Upper lobe of left lung (tissue), 6 donors: ENCODE measurements around the gene VAPB. TPM values are rescaled to one million over a fixed set of nuclear protein-coding genes. Genes with fewer than 3 reads are reported as not detected.

Experiments used
- ATAC-seq, 2 donors: fragments of 200-7000 bp; cut with Tn5 transposase; one replicate each; pipeline ENCODE4 v1.9.1; 2022; ENCODE audit warnings: mild to moderate bottlenecking in 2 of 2, moderate library complexity in 2 of 2; ENCODE audit not compliant: low FRiP score in 2 of 2
- DNase-seq, 2 donors: peaks; one replicate each; pipeline ENCODE4 v3.0.0-alpha.2; 2019 to 2020
- H3K27ac ChIP-seq, 4 donors: fragments of 200-600 bp; sonication (generic); one replicate each; pipeline ENCODE4 v1.5.1; 2016 to 2019
- H3K27me3 ChIP-seq, 4 donors: fragments of 200-600 bp; sonication (generic); one replicate each; pipeline ENCODE4 v1.5.1; 2017 to 2019
- H3K36me3 ChIP-seq, 4 donors: fragments of 200-600 bp; sonication (generic); one replicate each; pipeline ENCODE4 v1.5.1; 2016 to 2019
- H3K4me1 ChIP-seq, 4 donors: fragments of 200-600 bp; sonication (generic); one replicate each; pipeline ENCODE4 v1.5.1; 2018 to 2019
- H3K4me3 ChIP-seq, 4 donors: fragments of 200-600 bp; sonication (generic); one replicate each; pipeline ENCODE4 v1.5.1; 2017 to 2019; ENCODE audit warnings: mild to moderate bottlenecking in 2 of 4, moderate library complexity in 1 of 4
- H3K9me3 ChIP-seq, 4 donors: fragments of 200-600 bp; sonication (generic); one replicate each; pipeline ENCODE4 v1.5.1; 2018 to 2019
- EP300 ChIP-seq, 4 donors: sonication (generic); formaldehyde crosslinking; IDR thresholded peaks; one replicate each; pipeline ENCODE4 v1.5.1; 2017; ENCODE audit warnings: antibody characterized with exemption in 4 of 4, control low read depth in 2 of 4
- POLR2A ChIP-seq, 4 donors: fragments of 450-650 bp; IDR thresholded peaks; one replicate each; pipeline ENCODE4 v1.5.1; 2016 to 2017; ENCODE audit warnings: antibody characterized with exemption in 4 of 4, mild to moderate bottlenecking in 2 of 4
- POLR2AphosphoS5 ChIP-seq, 2 donors: sonication (generic); formaldehyde crosslinking; IDR thresholded peaks; one replicate each; pipeline ENCODE4 v1.5.1; 2017; ENCODE audit warnings: antibody characterized with exemption in 2 of 2
- WGBS, 2 donors: methylation state at CpG; one replicate each; pipeline ENCODE4 v1.1.5; 2017 to 2018; 5-methylcytosine and 5-hydroxymethylcytosine counted together
- total RNA-seq, 6 donors: library from RNA; depleted of rRNA in 4 of 6; stranded (reverse); fragments of >200 nt in 4 of 6; gene quantifications; one replicate each; pipeline versions ENCODE4 v1.1.0 to v1.2.1, GENCODE V29; 2016 to 2021
- TF ChIP-seq, protein P1 (sequence below), 6 experiments: fragments of 450-650 bp in 4 of 6; fragments of 200-600 bp in 2 of 6; sonication (generic) in 2 of 6; IDR thresholded peaks; one replicate each; pipeline ENCODE4 v1.5.1; 2016 to 2019; ENCODE audit warnings: antibody characterized with exemption in 6 of 6
- donor health status: DM: no; HTN: no; CAD: no; lungs with moderate emphysema.
- donor health status: DM: no; HTN: yes; CAD: no; lungs with severe emphysema.

VAPB gene
- total RNA-seq, 6 donors from 2014 or later = 13.8 to 48.2 (median 33.7) TPM

GRCh38 chr20:58483051-58483450, 94.0 kb downstream of the VAPB start:
- Histone ChIP-seq H3K36me3 (no peaks in the 10 kb centered on the region), H3K27me3 (no peaks in the 10 kb centered on the region), H3K4me3 (no peak overlapping the region), H3K4me1 (no peaks in the 10 kb centered on the region), H3K27ac (no peak overlapping the region), H3K9me3 (peaks cover 16 to 26% (median 18%) of the 10 kb centered on the region in 4 donors)
- no peak for TF ChIP-seq POLR2A (IDR thresholded peaks at IDR 0.05)
- TF ChIP-seq POLR2AphosphoS5 (IDR thresholded peaks at IDR 0.05) = no peak
- TF ChIP-seq EP300 (IDR thresholded peaks at IDR 0.05) = no peak
- TF ChIP-seq, protein P1, sequence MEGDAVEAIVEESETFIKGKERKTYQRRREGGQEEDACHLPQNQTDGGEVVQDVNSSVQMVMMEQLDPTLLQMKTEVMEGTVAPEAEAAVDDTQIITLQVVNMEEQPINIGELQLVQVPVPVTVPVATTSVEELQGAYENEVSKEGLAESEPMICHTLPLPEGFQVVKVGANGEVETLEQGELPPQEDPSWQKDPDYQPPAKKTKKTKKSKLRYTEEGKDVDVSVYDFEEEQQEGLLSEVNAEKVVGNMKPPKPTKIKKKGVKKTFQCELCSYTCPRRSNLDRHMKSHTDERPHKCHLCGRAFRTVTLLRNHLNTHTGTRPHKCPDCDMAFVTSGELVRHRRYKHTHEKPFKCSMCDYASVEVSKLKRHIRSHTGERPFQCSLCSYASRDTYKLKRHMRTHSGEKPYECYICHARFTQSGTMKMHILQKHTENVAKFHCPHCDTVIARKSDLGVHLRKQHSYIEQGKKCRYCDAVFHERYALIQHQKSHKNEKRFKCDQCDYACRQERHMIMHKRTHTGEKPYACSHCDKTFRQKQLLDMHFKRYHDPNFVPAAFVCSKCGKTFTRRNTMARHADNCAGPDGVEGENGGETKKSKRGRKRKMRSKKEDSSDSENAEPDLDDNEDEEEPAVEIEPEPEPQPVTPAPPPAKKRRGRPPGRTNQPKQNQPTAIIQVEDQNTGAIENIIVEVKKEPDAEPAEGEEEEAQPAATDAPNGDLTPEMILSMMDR (IDR thresholded peaks at IDR 0.05) = no peak
- ATAC-seq (no peak), DNase-seq (no peak)
- WGBS, 2 donors = 77 to 79% methylated on average over 5 of the region's 5 CpGs

DNA sequence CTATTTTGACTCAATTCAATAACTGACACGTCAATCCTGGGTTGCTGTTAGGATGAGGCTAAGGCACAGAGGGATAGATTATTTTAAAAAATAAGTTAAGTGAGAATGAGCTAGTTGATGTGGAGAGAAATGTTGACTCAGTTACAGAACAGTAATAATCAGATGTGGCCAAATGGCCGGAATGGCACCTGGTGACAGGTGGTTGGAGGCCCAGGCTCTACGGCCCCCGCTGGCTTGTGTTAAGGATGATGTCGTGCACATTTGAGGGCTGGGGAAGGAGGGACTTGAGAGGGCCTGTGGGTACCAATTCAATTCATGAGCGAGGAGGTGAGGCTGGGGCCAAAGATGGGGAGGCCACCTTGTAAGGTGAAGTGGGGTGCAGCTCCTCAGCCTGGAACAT, 94.4 kb downstream of the VAPB start:
- peaks cover 15 to 22% (median 18%) of the 10 kb centered on the region in 4 donors for H3K9me3 ChIP-seq
- H3K4me3 ChIP-seq = no peak overlapping the region
- DNase-seq (no peak), ATAC-seq (no peak)
- WGBS, 2 donors = 92 to 93% methylated on average over 6 of the region's 6 CpGs
- TF ChIP-seq, protein P1 (IDR thresholded peaks at IDR 0.05) = no peak
- no peak for TF ChIP-seq POLR2A (IDR thresholded peaks at IDR 0.05)
- no peak for TF ChIP-seq POLR2AphosphoS5 (IDR thresholded peaks at IDR 0.05)
- TF ChIP-seq EP300 (IDR thresholded peaks at IDR 0.05) = no peak
- H3K27ac ChIP-seq = no peak overlapping the region
- no peaks in the 10 kb centered on the region for H3K36me3 ChIP-seq
- H3K4me1 ChIP-seq = no peaks in the 10 kb centered on the region
- no peaks in the 10 kb centered on the region for H3K27me3 ChIP-seq

GRCh38 chr20:58485393-58485792, 96.4 kb downstream of the VAPB start:
- H3K27me3 ChIP-seq = no peaks in the 10 kb centered on the region
- no peak for ATAC-seq
- no peak for TF ChIP-seq EP300 (IDR thresholded peaks at IDR 0.05)
- no peak for TF ChIP-seq POLR2A (IDR thresholded peaks at IDR 0.05)
- TF ChIP-seq, protein P1 (IDR thresholded peaks at IDR 0.05) = no peak
- no peak for TF ChIP-seq POLR2AphosphoS5 (IDR thresholded peaks at IDR 0.05)

DNA sequence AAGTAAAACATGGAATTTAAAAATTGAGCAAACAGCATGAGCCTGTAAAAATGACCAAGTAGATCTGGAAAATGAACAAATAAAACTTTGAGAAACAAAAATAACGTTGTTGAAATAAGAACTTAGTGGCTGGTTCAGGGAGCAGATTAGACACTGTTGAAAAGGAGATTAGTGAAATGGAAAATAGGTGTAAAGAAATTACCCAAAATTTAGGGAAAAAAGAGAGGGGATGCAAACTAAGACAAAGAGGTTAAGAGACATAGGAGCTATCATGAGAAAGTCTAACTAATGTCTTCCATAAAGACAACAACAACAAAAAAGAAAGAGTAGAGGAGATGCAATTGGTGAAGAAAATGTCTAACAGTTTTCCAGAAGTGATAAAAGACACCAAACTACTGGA, 97.2 kb downstream of the VAPB start:
- DNase-seq (no peak), ATAC-seq (no peak)
- H3K27ac ChIP-seq = no peak overlapping the region
- WGBS, 2 donors = 47 to 54% methylated on average over 1 of the region's 1 CpG
- no peaks in the 10 kb centered on the region for H3K27me3 ChIP-seq
- H3K4me1 ChIP-seq = no peaks in the 10 kb centered on the region
- no peaks in the 10 kb centered on the region for H3K36me3 ChIP-seq
- H3K4me3 ChIP-seq = no peak overlapping the region
- H3K9me3 ChIP-seq = peaks cover 15 to 24% (median 17%) of the 10 kb centered on the region in 4 donors
- TF ChIP-seq EP300 (IDR thresholded peaks at IDR 0.05) = no peak
- no peak for TF ChIP-seq POLR2AphosphoS5 (IDR thresholded peaks at IDR 0.05)
- TF ChIP-seq, protein P1 (IDR thresholded peaks at IDR 0.05) = no peak
- TF ChIP-seq POLR2A (IDR thresholded peaks at IDR 0.05) = no peak

More at GRCh38 chr20:58485393-58485792, 96.4 kb downstream of the VAPB start:
- Histone ChIP-seq H3K4me3 (no peak overlapping the region), H3K4me1 (no peaks in the 10 kb centered on the region), H3K27ac (no peak overlapping the region), H3K36me3 (no peaks in the 10 kb centered on the region), H3K9me3 (peaks cover 15 to 24% (median 17%) of the 10 kb centered on the region in 4 donors)
- WGBS, 2 donors = 57 to 80% methylated on average over 3 of the region's 3 CpGs
- no peak for DNase-seq

- no peak for ATAC-seq
- no peak overlapping the region for H3K27ac ChIP-seq
- TF ChIP-seq POLR2A (IDR thresholded peaks at IDR 0.05) (no peak), EP300 (IDR thresholded peaks at IDR 0.05) (no peak), POLR2AphosphoS5 (IDR thresholded peaks at IDR 0.05) (no peak)
- TF ChIP-seq, protein P1 (IDR thresholded peaks at IDR 0.05) = no peak
- peaks cover 0 to 5% (median 0%) of the 10 kb centered on the region in 4 donors for H3K9me3 ChIP-seq
- no peaks in the 10 kb centered on the region for H3K27me3 ChIP-seq
- DNase-seq = no peak
- WGBS, 2 donors = 75 to 79% methylated on average over 7 of the region's 7 CpGs
- H3K4me3 ChIP-seq = no peak overlapping the region
- H3K36me3 ChIP-seq = no peaks in the 10 kb centered on the region
- H3K4me1 ChIP-seq = no peaks in the 10 kb centered on the region
Measured at GRCh38 chr20:58492074-58492718, 103.2 kb downstream of the VAPB start.
